GM12892 (cell line): ENCODE measurements around the gene KDM8.

Experiments
- POLR2A ChIP-seq: IDR thresholded peaks from 2 replicates; pipeline ENCODE4 v1.6.1; 2011; ENCODE audit warnings: low read depth, low read length, control low read depth
- TAF1 ChIP-seq: IDR thresholded peaks from 2 replicates; pipeline ENCODE4 v1.6.1; 2011; ENCODE audit warnings: low read depth, mild to moderate bottlenecking, control low read depth, low read length, borderline replicate concordance

GRCh38 chr16:27223226-27223610 lies 19.9 kb downstream of the KDM8 start:
- TF ChIP-seq TAF1 (no peak), POLR2A (no peak)
